A549 (cell line): Measurements from ENCODE around the gene CDH18. TPM values are rescaled to one million over a fixed set of nuclear protein-coding genes. Genes with fewer than 3 reads are reported as not detected.

Source experiments
- ATAC-seq, 2 experiments: fragments of 200-7000 bp in 1 of 2; fragments of >200 bp in 1 of 2; cut with Nextera tagmentation in 1 of 2; cut with Tn5 transposase in 1 of 2; 3 replicates each; pipeline versions ENCODE4 v1.8.0 to v1.9.1; 2018 to 2020; ENCODE audit warnings: mild to moderate bottlenecking in 1 of 2, moderate library complexity in 1 of 2
- CTCF ChIA-PET: fragments of 300-600 bp; sonication (Branson Sonifier 250); formaldehyde crosslinking; extraction: SDS; loops from one replicate; lab custom pipeline; 2021; ENCODE audit warnings: antibody characterized with exemption, inconsistent platforms; lab: Yijun Ruan, JAX
- POLR2A ChIA-PET: fragments of 350-600 bp; formaldehyde crosslinking; extraction: SDS; loops from one replicate; lab custom pipeline; 2021; ENCODE audit warnings: antibody characterized with exemption, inconsistent platforms; lab: Yijun Ruan, JAX
- DNase-seq, 2 experiments: peaks; one replicate each; pipeline versions ENCODE4 v3.0.0 to v3.0.0-alpha.2; 2011 to 2016; ENCODE audit warnings: low read depth in 1 of 2, low spot score in 1 of 2
- FAIRE-seq: peaks from 2 replicates; lab custom pipeline; 2011; peaks lifted over from hg19 to GRCh38; lab: Jason Lieb, UNC
- H3K27ac ChIP-seq, 2 experiments: fragments of >200 bp; sonication (Bioruptor Twin); formaldehyde crosslinking; 3 replicates each; pipeline ENCODE4 v1.5.1; 2016 to 2017
- H3K4me1 ChIP-seq: fragments of >200 bp; sonication (Bioruptor Twin); formaldehyde crosslinking; 3 replicates; pipeline ENCODE4 v1.6.1; 2016
- H3K4me2 ChIP-seq: fragments of >200 bp; sonication (Bioruptor Twin); formaldehyde crosslinking; 3 replicates; pipeline ENCODE4 v1.6.1; 2016
- H3K4me3 ChIP-seq: fragments of >200 bp; sonication (Bioruptor Twin); formaldehyde crosslinking; 3 replicates; pipeline ENCODE4 v1.5.1; 2016
- H3K9me3 ChIP-seq: fragments of >200 bp; sonication (Bioruptor Twin); formaldehyde crosslinking; 3 replicates; pipeline ENCODE4 v1.6.1; 2016
- CBX8 ChIP-seq: fragments of 200-600 bp; sonication (generic); IDR thresholded peaks from 2 replicates; pipeline ENCODE4 v1.6.1; 2016
- CEBPB ChIP-seq, 2 experiments: fragments of >200 bp in 1 of 2; sonication (Bioruptor Twin) in 1 of 2; formaldehyde crosslinking in 1 of 2; IDR thresholded peaks; 2 replicates each; pipeline ENCODE4 v1.6.1; 2012 to 2016
- CHD4 ChIP-seq: fragments of 200-600 bp; sonication (generic); IDR thresholded peaks from 2 replicates; pipeline ENCODE4 v1.6.1; 2016; ENCODE audit warnings: antibody characterized with exemption, mild to moderate bottlenecking, borderline replicate concordance
- CTCF ChIP-seq: fragments of >200 bp; sonication (Bioruptor Twin); formaldehyde crosslinking; IDR thresholded peaks from 3 replicates; pipeline ENCODE4 v1.5.1; 2016
- EP300 ChIP-seq, 2 experiments: fragments of >200 bp; sonication (Bioruptor Twin); formaldehyde crosslinking; IDR thresholded peaks; 2 replicates in 1 of 2; 3 replicates in 1 of 2; pipeline ENCODE4 v1.6.1; 2016 to 2017
- ESRRA ChIP-seq: fragments of 150-350 bp; IDR thresholded peaks from 2 replicates; pipeline ENCODE4 v1.6.1; 2014; ENCODE audit warnings: mild to moderate bottlenecking, low read length, borderline replicate concordance
- FOSL2 ChIP-seq, 2 experiments: fragments of 450-650 bp in 1 of 2; fragments of >200 bp in 1 of 2; sonication (Bioruptor Twin) in 1 of 2; formaldehyde crosslinking; IDR thresholded peaks; 2 replicates each; pipeline versions ENCODE4 v1.5.0 to v1.6.1; 2016 to 2020; ENCODE audit warnings: mild to moderate bottlenecking in 1 of 2, moderate library complexity in 1 of 2
- HMGXB4 ChIP-seq: fragments of 250-450 bp; sonication (Bioruptor Pico); IDR thresholded peaks from 2 replicates; pipeline ENCODE4 v1.5.0; 2021; ENCODE audit warnings: mild to moderate bottlenecking, moderate library complexity, borderline replicate concordance
- HOXA7 ChIP-seq: fragments of 250-450 bp; sonication (Bioruptor Pico); IDR thresholded peaks from 2 replicates; pipeline ENCODE4 v1.5.0; 2020; ENCODE audit warnings: mild to moderate bottlenecking, moderate library complexity
- HOXB13 ChIP-seq: fragments of 250-450 bp; sonication (Bioruptor Pico); IDR thresholded peaks from 2 replicates; pipeline ENCODE4 v1.5.0; 2020; ENCODE audit warnings: low read depth, mild to moderate bottlenecking, moderate library complexity
- JUN ChIP-seq, 2 experiments: fragments of >200 bp; sonication (Bioruptor Twin); formaldehyde crosslinking; IDR thresholded peaks; 2 replicates in 1 of 2; 3 replicates in 1 of 2; pipeline ENCODE4 v1.6.1; 2016 to 2017
- JUNB ChIP-seq: fragments of >200 bp; sonication (Bioruptor Twin); formaldehyde crosslinking; IDR thresholded peaks from 2 replicates; pipeline ENCODE4 v1.6.1; 2016
- KDM1A ChIP-seq: fragments of 200-600 bp; sonication (generic); IDR thresholded peaks from 2 replicates; pipeline ENCODE4 v1.6.1; 2016; ENCODE audit warnings: low read depth, mild to moderate bottlenecking
- MAZ ChIP-seq: fragments of 150-350 bp; IDR thresholded peaks from 2 replicates; pipeline ENCODE4 v1.6.1; 2014; ENCODE audit warnings: antibody characterized with exemption, low read depth, low read length, borderline replicate concordance
- MYC ChIP-seq: IDR thresholded peaks from 2 replicates; pipeline ENCODE4 v1.6.1; 2012; ENCODE audit warnings: mild to moderate bottlenecking, inconsistent platforms, low read length, improper control_type of control experiment, borderline replicate concordance
- NPAS2 ChIP-seq: fragments of 250-450 bp; sonication (Bioruptor Pico); IDR thresholded peaks from 2 replicates; pipeline ENCODE4 v1.8.0; 2022; ENCODE audit warnings: mild to moderate bottlenecking, moderate library complexity, borderline replicate concordance
- PHF8 ChIP-seq: fragments of 200-600 bp; sonication (generic); IDR thresholded peaks from 2 replicates; pipeline ENCODE4 v1.6.1; 2016; ENCODE audit warnings: low read depth, mild to moderate bottlenecking, antibody characterized with exemption, moderate library complexity, borderline replicate concordance
- RAD21 ChIP-seq, 2 experiments: fragments of >200 bp in 1 of 2; sonication (Bioruptor Twin) in 1 of 2; formaldehyde crosslinking in 1 of 2; IDR thresholded peaks in 1 of 2; conservative IDR thresholded peaks in 1 of 2; 2 replicates in 1 of 2; 3 replicates in 1 of 2; pipeline ENCODE4 v1.6.1; 2012 to 2018; ENCODE audit warnings: inconsistent platforms in 1 of 2
- RFX5 ChIP-seq: fragments of 450-650 bp; IDR thresholded peaks from 2 replicates; pipeline ENCODE4 v1.7.1; 2014; ENCODE audit warnings: antibody characterized with exemption, mild to moderate bottlenecking, moderate library complexity
- RNF2 ChIP-seq: fragments of 200-600 bp; sonication (generic); IDR thresholded peaks from 2 replicates; pipeline ENCODE4 v1.6.1; 2016; ENCODE audit warnings: low read depth, mild to moderate bottlenecking, antibody characterized with exemption, moderate library complexity, borderline replicate concordance
- SMC3 ChIP-seq: fragments of >200 bp; sonication (Bioruptor Twin); formaldehyde crosslinking; IDR thresholded peaks from 3 replicates; pipeline ENCODE4 v1.6.1; 2018; ENCODE audit warnings: inconsistent platforms
- TP53 ChIP-seq: fragments of 250-450 bp; sonication (Bioruptor Pico); IDR thresholded peaks from 2 replicates; pipeline ENCODE4 v1.5.0; 2021; ENCODE audit warnings: mild to moderate bottlenecking, moderate library complexity
- ZNF302 ChIP-seq: fragments of 250-450 bp; sonication (Bioruptor Pico); IDR thresholded peaks from 2 replicates; pipeline ENCODE4 v1.9.0; 2021; ENCODE audit warnings: inconsistent platforms, mild to moderate bottlenecking, moderate library complexity
- ZSCAN20 ChIP-seq: fragments of 250-450 bp; sonication (Bioruptor Pico); IDR thresholded peaks from 2 replicates; pipeline ENCODE4 v1.8.0; 2022; ENCODE audit warnings: mild to moderate bottlenecking, moderate library complexity
- WGBS: methylation state at CpG from one replicate; pipeline ENCODE4 v1.1.6; 2017; ENCODE audit errors: missing lambda C conversion rate; 5-methylcytosine and 5-hydroxymethylcytosine counted together
- polyA plus RNA-seq, 4 experiments: library from polyadenylated mRNA; depleted of rRNA in 3 of 4; stranded (reverse); fragments of >200 nt; fragmentation: RNase III in 1 of 4; extraction: RNeasy Plus Mini Kit Qiagen cat#74134 plus additional on column Dnase treatment in 1 of 4; gene quantifications; 2 replicates in 3 of 4; 3 replicates in 1 of 4; pipeline ENCODE4 v1.2.3, GENCODE V29; 2011 to 2017
- TF ChIP-seq, protein P1 (sequence below): fragments of 200-600 bp; sonication (generic); IDR thresholded peaks from 2 replicates; pipeline ENCODE4 v1.6.1; 2016; ENCODE audit warnings: antibody characterized with exemption, mild to moderate bottlenecking, moderate library complexity
- TF ChIP-seq, protein P2 (sequence below): IDR thresholded peaks from 2 replicates; pipeline ENCODE4 v1.6.1; 2012
- TF ChIP-seq, protein P3 (sequence below): IDR thresholded peaks from 2 replicates; pipeline ENCODE4 v1.6.1; 2012

CDH18 gene
- polyA plus RNA-seq, 2 of the 4 experiments (the other 2 are of a cell fraction), result not detected

DNA sequence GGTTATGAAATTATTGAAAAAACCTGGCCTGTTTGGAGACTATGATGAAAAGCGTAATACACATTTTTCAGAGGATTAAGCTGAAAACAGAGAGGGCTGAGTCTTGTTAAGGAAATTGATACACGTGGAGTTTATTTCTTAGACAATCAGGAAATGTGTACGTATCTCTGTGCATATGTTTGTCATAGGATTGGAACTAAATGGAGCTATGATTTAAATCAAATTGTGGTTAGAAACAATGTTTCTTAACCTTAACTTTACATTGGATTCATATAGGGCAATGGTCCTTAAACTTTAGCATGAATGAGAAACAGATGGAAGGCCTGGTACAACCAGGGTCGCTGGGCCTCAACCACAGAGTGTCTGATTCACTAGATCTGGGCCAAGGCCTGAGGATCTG lies 451.6 kb downstream of the CDH18 start:
- POLR2A ChIA-PET, result no interaction called here
- no peak for DNase-seq
- ATAC-seq, result no peak
- H3K4me3 ChIP-seq, result no peak overlapping the region
- CTCF ChIA-PET, result no interaction called here
- H3K4me1 ChIP-seq, result no peaks in the 10 kb centered on the region
- no peak overlapping the region for H3K27ac ChIP-seq
- WGBS, result 31% methylated on average over 4 of the region's 4 CpGs
- TF ChIP-seq RNF2 (no peak), CBX8 (no peak), PHF8 (no peak), ZNF302 (no peak), FOSL2 (IDR thresholded peaks at IDR 0.05) (no peak), FOSL2 (CRISPR knock-in tag; IDR thresholded peaks at IDR 0.05) (no peak), EP300 (IDR thresholded peaks at IDR 0.05) (no peak), TP53 (no peak), HOXA7 (CRISPR knock-in tag) (no peak), HOXB13 (no peak), MAZ (no peak), SMC3 (no peak), JUNB (no peak), RFX5 (no peak), KDM1A (no peak), CTCF (no peak), ZSCAN20 (CRISPR knock-in tag) (no peak)
- TF ChIP-seq, protein P1, sequence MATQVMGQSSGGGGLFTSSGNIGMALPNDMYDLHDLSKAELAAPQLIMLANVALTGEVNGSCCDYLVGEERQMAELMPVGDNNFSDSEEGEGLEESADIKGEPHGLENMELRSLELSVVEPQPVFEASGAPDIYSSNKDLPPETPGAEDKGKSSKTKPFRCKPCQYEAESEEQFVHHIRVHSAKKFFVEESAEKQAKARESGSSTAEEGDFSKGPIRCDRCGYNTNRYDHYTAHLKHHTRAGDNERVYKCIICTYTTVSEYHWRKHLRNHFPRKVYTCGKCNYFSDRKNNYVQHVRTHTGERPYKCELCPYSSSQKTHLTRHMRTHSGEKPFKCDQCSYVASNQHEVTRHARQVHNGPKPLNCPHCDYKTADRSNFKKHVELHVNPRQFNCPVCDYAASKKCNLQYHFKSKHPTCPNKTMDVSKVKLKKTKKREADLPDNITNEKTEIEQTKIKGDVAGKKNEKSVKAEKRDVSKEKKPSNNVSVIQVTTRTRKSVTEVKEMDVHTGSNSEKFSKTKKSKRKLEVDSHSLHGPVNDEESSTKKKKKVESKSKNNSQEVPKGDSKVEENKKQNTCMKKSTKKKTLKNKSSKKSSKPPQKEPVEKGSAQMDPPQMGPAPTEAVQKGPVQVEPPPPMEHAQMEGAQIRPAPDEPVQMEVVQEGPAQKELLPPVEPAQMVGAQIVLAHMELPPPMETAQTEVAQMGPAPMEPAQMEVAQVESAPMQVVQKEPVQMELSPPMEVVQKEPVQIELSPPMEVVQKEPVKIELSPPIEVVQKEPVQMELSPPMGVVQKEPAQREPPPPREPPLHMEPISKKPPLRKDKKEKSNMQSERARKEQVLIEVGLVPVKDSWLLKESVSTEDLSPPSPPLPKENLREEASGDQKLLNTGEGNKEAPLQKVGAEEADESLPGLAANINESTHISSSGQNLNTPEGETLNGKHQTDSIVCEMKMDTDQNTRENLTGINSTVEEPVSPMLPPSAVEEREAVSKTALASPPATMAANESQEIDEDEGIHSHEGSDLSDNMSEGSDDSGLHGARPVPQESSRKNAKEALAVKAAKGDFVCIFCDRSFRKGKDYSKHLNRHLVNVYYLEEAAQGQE, result no peak
- TF ChIP-seq, protein P2, sequence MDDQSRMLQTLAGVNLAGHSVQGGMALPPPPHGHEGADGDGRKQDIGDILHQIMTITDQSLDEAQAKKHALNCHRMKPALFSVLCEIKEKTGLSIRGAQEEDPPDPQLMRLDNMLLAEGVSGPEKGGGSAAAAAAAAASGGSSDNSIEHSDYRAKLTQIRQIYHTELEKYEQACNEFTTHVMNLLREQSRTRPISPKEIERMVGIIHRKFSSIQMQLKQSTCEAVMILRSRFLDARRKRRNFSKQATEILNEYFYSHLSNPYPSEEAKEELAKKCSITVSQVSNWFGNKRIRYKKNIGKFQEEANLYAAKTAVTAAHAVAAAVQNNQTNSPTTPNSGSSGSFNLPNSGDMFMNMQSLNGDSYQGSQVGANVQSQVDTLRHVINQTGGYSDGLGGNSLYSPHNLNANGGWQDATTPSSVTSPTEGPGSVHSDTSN, result no peak
- TF ChIP-seq, all 56 proteins: peak for 0
- Histone ChIP-seq H3K9me3 (no peaks in the 10 kb centered on the region), H3K4me2 (no peak overlapping the region)
- FAIRE-seq, result no peak

DNA sequence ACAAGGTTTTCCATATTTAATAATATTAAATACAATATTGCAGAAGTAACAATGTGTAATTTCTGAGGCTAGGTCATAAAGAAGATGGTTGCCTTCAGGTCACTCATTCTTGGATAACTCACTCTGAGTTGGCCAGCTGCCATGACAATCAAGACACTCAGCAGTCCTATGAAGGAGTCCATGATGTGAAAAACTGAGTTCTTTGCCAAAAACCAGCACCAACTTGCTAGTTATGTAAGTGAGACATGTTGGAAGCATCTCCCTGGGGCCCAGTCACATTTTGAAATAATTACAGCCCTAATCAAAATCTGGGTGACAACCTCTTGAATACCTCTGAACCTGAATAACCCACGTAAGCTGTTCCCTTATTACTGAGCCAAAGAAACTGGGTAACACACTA lies 453.2 kb downstream of the CDH18 start:
- DNase-seq (no peak), FAIRE-seq (no peak), ATAC-seq (no peak)
- TF ChIP-seq, protein P3, sequence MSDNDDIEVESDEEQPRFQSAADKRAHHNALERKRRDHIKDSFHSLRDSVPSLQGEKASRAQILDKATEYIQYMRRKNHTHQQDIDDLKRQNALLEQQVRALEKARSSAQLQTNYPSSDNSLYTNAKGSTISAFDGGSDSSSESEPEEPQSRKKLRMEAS, result no peak
- TF ChIP-seq CEBPB (IDR thresholded peaks at IDR 0.05), result no peak
- no peak for TF ChIP-seq RAD21 (conservative IDR thresholded peaks at IDR 0.05 in 1 of 2, IDR thresholded peaks at IDR 0.05 in 1 of 2)
- no peak for TF ChIP-seq MYC
- TF ChIP-seq, protein P2, result no peak
- no peak for TF ChIP-seq NPAS2 (CRISPR knock-in tag)
- TF ChIP-seq SMC3, result no peak
- no peak for TF ChIP-seq ESRRA
- TF ChIP-seq HMGXB4 (CRISPR knock-in tag), result no peak
- no peak for TF ChIP-seq CHD4
- no peak for TF ChIP-seq EP300 (IDR thresholded peaks at IDR 0.05)
- TF ChIP-seq JUN (IDR thresholded peaks at IDR 0.05), result no peak
- TF ChIP-seq, all 56 proteins: peak for 0
- ChIA-PET CTCF (no interaction called here), POLR2A (no interaction called here)
- Histone ChIP-seq H3K4me3 (no peak overlapping the region), H3K9me3 (no peaks in the 10 kb centered on the region), H3K27ac (no peak overlapping the region), H3K4me1 (no peaks in the 10 kb centered on the region), H3K4me2 (no peak overlapping the region)
- 42% methylated on average over 1 of the region's 1 CpG for WGBS
